Endothelial cell of umbilical vein (primary cell): ENCODE measurements around the gene TMEM255A.

Source experiments
- MYC ChIP-seq: IDR thresholded peaks from one replicate; pipeline ENCODE4 v1.6.1; 2011; ENCODE audit warnings: mild to moderate bottlenecking, low read depth, low read length
- POLR2A ChIP-seq: IDR thresholded peaks from 2 replicates; pipeline ENCODE4 v1.6.1; 2012; ENCODE audit warnings: low read depth, mild to moderate bottlenecking, control low read depth, low read length
- POLR2AphosphoS5 ChIP-seq: IDR thresholded peaks from 2 replicates; pipeline ENCODE4 v1.6.1; 2012; ENCODE audit warnings: low read depth, mild to moderate bottlenecking, control low read depth, low read length, moderate library complexity; ENCODE audit not compliant: insufficient read depth
- TF ChIP-seq, protein P1 (sequence below), 2 donors: IDR thresholded peaks; 1 replicate in 1 of 2; 2 replicates in 1 of 2; pipeline ENCODE4 v1.5.1; 2011; ENCODE audit warnings: low read length in 2 of 2, mild to moderate bottlenecking in 2 of 2, moderate library complexity in 2 of 2, control low read depth in 1 of 2, inconsistent platforms in 1 of 2, low read depth in 1 of 2; ENCODE audit not compliant: insufficient read depth in 1 of 2; ENCODE audit errors: extremely low read depth in 1 of 2
- TF ChIP-seq, protein P2 (sequence below): IDR thresholded peaks from 2 replicates; pipeline ENCODE4 v1.6.1; 2011; ENCODE audit not compliant: insufficient read depth, insufficient read length

DNA sequence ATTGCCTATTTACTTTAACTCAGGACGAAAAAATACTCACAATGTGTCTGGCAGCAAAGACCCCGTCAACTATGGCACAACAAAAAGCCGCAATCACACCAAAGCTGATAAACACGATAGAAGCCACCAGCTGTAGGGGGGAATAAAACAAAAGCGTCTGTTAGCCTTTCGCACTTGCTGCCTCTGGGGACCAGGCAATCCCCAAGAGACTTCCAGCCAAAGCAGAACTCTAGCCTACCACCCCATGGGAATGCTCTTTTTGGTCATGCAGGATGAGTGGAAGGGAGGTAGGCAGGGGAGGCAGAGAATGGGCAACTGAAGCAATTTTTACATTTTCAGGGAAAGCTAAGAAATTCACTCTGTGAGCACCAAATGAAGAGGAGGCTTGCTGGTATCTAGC lies 20.1 kb downstream of the TMEM255A start:
- TF ChIP-seq, protein P1, sequence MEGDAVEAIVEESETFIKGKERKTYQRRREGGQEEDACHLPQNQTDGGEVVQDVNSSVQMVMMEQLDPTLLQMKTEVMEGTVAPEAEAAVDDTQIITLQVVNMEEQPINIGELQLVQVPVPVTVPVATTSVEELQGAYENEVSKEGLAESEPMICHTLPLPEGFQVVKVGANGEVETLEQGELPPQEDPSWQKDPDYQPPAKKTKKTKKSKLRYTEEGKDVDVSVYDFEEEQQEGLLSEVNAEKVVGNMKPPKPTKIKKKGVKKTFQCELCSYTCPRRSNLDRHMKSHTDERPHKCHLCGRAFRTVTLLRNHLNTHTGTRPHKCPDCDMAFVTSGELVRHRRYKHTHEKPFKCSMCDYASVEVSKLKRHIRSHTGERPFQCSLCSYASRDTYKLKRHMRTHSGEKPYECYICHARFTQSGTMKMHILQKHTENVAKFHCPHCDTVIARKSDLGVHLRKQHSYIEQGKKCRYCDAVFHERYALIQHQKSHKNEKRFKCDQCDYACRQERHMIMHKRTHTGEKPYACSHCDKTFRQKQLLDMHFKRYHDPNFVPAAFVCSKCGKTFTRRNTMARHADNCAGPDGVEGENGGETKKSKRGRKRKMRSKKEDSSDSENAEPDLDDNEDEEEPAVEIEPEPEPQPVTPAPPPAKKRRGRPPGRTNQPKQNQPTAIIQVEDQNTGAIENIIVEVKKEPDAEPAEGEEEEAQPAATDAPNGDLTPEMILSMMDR (IDR thresholded peaks at IDR 0.05; ENCODE audit: extremely low read depth in 1 of 2, insufficient read depth in 1 of 2, low read depth in 1 of 2, low read length in 2 of 2), result no peak
- TF ChIP-seq POLR2A, result no peak
- no peak for TF ChIP-seq MYC
- no peak for TF ChIP-seq POLR2AphosphoS5
- TF ChIP-seq, protein P2, sequence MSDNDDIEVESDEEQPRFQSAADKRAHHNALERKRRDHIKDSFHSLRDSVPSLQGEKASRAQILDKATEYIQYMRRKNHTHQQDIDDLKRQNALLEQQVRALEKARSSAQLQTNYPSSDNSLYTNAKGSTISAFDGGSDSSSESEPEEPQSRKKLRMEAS, result no peak
